Activated naive CD4-positive, alpha-beta T cell treated with anti-CD3 and anti-CD28 coated beads, Interleukin-2, amount 50 U/mL, for 24 hours (primary cell): ENCODE measurements around the gene LBHD2.
A peak's percentile ranks its signal among the peaks of the same experiment; 100 is the strongest.
"Not testable (repeated sequence)": the region's sequence is repeated elsewhere in the genome, so short reads cannot be mapped to it uniquely, and the experiment has no call there.

Source experiments
- H3K27ac Mint-ChIP-seq: one replicate; pipeline ENCODE4 v1.8.0; 2021; ENCODE audit warnings: mild to moderate bottlenecking, mixed read lengths
- H3K27me3 Mint-ChIP-seq: one replicate; pipeline ENCODE4 v1.8.0; 2021; ENCODE audit warnings: mixed read lengths
- H3K36me3 Mint-ChIP-seq: one replicate; pipeline ENCODE4 v1.8.0; 2021; ENCODE audit warnings: mixed read lengths
- H3K4me1 Mint-ChIP-seq: one replicate; pipeline ENCODE4 v1.8.0; 2021; ENCODE audit warnings: mixed read lengths
- H3K4me3 Mint-ChIP-seq: one replicate; pipeline ENCODE4 v1.8.0; 2021; ENCODE audit warnings: mild to moderate bottlenecking, mixed read lengths
- H3K9me3 Mint-ChIP-seq: one replicate; pipeline ENCODE4 v1.8.0; 2021; ENCODE audit warnings: mixed read lengths

LBHD2 gene

GRCh38 chr14:103105580-103106150 lies 21.7 kb downstream of the LBHD2 start:
- peaks cover 5% of the 10 kb centered on the region for H3K4me1 Mint-ChIP-seq
- no peak overlapping the region for H3K27ac Mint-ChIP-seq
- no peak overlapping the region for H3K4me3 Mint-ChIP-seq
- peaks cover 18% of the 10 kb centered on the region for H3K27me3 Mint-ChIP-seq
- H3K36me3 Mint-ChIP-seq = no peaks in the 10 kb centered on the region
- H3K9me3 Mint-ChIP-seq = no peaks in the 10 kb centered on the region

- Mint-ChIP-seq H3K9me3 (no peaks in the 10 kb centered on the region), H3K36me3 (no peaks in the 10 kb centered on the region), H3K4me1 (peaks cover 5% of the 10 kb centered on the region), H3K27ac (no peak overlapping the region), H3K27me3 (peaks cover 14% of the 10 kb centered on the region), H3K4me3 (no peak overlapping the region)
Measured at GRCh38 chr14:103107455-103107854, 23.4 kb downstream of the LBHD2 start.

- peaks cover 5% of the 10 kb centered on the region for H3K4me1 Mint-ChIP-seq
- no peaks in the 10 kb centered on the region for H3K36me3 Mint-ChIP-seq
- H3K27me3 Mint-ChIP-seq = peaks cover 14% of the 10 kb centered on the region
- H3K27ac Mint-ChIP-seq = no peak overlapping the region
- H3K9me3 Mint-ChIP-seq = no peaks in the 10 kb centered on the region
- H3K4me3 Mint-ChIP-seq = no peak overlapping the region
Measured at GRCh38 chr14:103107941-103108748, 24.1 kb downstream of the LBHD2 start.

DNA sequence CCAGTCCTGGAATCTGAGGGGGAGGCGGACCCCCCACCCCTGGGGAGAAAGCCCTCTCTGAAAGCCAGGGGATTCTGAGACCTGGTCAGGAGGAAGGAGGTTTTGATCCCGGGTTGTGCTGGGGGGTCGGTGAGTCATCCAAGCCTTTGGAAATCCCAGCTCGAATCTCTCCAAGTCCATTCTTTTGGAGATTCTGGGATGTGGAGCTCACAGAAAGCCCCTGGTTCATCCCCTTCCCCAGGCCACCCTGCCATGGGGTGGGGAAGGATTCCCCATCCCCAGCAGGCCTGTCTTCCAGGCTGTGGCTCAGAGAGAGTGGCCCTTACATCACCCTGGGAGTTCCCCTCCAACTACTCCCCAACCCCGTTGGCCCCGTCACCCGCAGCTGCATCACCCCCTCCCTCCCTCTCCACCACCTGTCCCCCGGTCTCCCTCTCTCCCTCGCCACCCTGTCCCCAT lies 24.8 kb downstream of the LBHD2 start:
- Mint-ChIP-seq H3K27me3 (peaks cover 10% of the 10 kb centered on the region), H3K4me3 (no peak overlapping the region), H3K4me1 (peaks cover 5% of the 10 kb centered on the region), H3K36me3 (no peaks in the 10 kb centered on the region), H3K9me3 (no peaks in the 10 kb centered on the region), H3K27ac (no peak overlapping the region)

DNA sequence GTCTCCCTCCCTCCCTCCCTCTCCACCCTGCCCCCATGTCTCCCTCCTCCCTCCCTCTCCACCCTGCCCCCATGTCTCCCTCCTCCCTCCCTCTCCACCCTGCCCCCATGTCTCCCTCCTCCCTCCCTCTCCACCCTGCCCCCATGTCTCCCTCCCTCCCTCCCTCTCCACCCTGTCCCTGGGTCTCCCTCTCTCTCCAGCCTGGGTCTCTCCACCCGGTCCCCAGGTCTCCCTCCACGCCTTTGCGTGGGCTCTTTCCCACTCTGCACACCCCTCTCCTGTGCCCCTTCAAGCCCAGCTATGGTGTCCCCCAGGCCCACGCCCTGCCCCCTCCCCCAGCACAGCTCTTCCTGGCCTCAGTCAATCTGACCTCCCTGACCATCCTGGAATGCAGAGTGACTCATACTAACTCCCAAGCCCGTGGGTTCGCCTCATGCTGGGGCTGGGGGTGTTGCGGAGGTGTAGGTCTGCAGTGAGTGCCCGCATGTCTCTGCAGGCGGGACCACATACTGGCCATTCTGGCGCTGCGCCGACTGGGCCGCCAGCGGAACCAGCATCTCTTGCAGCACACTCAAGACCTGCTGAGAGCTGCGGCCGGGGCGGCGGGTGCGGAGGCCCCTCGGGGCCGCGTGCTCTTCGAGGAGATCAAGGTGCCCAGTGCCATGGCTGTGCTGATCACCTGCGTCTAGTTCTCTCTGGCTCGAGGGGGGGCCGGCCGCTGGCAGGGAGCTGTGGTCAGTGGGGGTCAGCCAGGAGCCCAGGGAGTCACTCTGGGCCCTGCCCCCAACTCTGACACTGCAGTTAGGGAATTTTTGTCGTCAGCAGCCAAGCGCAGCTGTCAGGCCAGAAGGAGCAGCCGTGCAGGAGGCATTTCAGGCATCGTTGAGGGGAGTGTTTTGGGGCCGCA lies 25.8 kb downstream of the LBHD2 start:
- H3K36me3 Mint-ChIP-seq = no peaks in the 10 kb centered on the region
- H3K4me1 Mint-ChIP-seq = peaks cover 6% of the 10 kb centered on the region
- no peaks in the 10 kb centered on the region for H3K9me3 Mint-ChIP-seq
- H3K27ac Mint-ChIP-seq = no peak overlapping the region
- no peak overlapping the region for H3K4me3 Mint-ChIP-seq
- H3K27me3 Mint-ChIP-seq = peaks cover 10% of the 10 kb centered on the region

GRCh38 chr14:103110681-103111231 lies 26.7 kb downstream of the LBHD2 start:
- Mint-ChIP-seq H3K4me3 (no peak overlapping the region), H3K27me3 (peaks cover 4% of the 10 kb centered on the region), H3K36me3 (no peaks in the 10 kb centered on the region), H3K27ac (no peak overlapping the region), H3K4me1 (peaks cover 5% of the 10 kb centered on the region), H3K9me3 (no peaks in the 10 kb centered on the region)

DNA sequence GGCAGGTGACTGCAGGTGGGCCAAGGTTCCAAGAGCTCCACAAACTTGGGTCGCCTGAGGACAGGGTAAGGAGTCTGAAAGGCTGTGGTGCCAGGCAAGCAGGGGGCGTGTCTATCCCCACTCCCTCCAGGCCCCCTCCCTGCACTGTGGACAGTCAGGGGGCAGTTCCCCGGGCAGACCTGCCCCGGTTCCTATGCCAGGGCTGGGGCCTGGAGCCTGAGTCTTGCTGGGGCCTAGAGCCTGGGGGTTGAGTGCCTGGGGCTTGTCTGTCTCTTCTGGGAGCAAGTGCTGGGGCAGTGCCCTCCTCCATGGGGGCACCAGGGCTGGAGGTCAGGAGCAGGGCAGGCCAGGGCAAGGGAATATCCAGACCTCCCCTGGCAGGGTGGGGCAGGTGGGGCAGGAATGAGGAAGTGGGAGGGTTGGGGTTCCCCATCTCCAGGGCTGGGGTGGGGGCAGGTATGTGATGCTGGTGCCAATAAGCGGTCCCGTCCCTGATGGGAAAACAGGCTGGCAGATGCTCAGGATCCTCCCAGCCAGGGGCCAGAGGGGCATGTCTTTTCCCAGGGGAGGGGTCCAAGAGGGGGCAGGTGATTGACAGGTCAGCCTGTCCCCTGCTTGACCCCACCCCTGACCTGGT lies 27.3 kb downstream of the LBHD2 start:
- peaks cover 4% of the 10 kb centered on the region for H3K27me3 Mint-ChIP-seq
- H3K27ac Mint-ChIP-seq = no peak overlapping the region
- H3K9me3 Mint-ChIP-seq = no peaks in the 10 kb centered on the region
- peaks cover 8% of the 10 kb centered on the region for H3K4me1 Mint-ChIP-seq
- H3K4me3 Mint-ChIP-seq = no peak overlapping the region
- H3K36me3 Mint-ChIP-seq = no peaks in the 10 kb centered on the region

DNA sequence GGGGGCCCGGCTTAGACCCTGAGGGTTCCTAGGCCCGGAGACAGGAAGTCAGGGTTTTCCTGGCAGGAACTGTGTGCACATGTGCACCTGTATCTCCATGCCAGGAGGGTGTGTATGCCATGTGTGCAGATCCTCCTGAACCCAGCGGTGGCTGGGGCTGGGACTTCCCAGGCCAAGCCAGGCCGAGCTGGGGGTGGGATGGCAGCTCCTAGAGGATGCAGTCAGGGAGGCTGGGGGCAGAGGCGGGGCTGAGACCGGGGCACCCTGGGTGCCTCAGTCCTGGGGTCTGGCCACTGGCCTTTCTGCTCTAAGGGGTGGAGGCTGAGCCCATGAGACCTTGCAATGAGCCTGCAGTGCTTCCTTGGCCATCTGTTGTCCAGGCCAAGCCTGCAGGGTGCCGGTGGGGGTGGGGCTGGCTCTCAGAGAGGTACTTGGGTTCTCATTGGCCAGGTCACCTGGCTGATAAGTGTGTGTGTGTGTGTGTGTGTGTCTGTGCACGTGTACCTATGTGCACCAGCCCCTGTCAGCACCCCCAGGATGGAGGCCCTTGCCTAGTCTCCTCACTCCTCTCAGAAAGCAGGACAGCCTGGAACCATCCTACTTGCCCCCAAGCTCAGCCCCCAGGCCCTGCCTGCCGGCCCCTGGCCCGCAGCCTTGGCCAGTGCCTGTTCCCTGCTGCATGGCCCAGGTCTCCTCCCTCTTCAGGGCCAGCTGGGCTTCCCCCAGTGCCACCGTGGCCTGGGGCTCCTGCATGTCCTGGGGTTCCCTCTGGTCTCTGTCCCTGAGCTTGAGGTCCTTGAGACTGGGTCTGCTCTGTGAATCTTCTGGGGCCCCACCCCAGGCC lies 28.6 kb downstream of the LBHD2 start:
- Mint-ChIP-seq H3K27me3 (peaks cover 4% of the 10 kb centered on the region), H3K9me3 (no peaks in the 10 kb centered on the region), H3K27ac (no peak overlapping the region), H3K4me1 (peaks cover 8% of the 10 kb centered on the region), H3K36me3 (no peaks in the 10 kb centered on the region), H3K4me3 (no peak overlapping the region)

- no peaks in the 10 kb centered on the region for H3K36me3 Mint-ChIP-seq
- H3K27ac Mint-ChIP-seq = no peak overlapping the region
- no peak overlapping the region for H3K4me3 Mint-ChIP-seq
- no peaks in the 10 kb centered on the region for H3K9me3 Mint-ChIP-seq
- peaks cover 4% of the 10 kb centered on the region for H3K27me3 Mint-ChIP-seq
- peaks cover 8% of the 10 kb centered on the region for H3K4me1 Mint-ChIP-seq
Measured at GRCh38 chr14:103113303-103113702, 29.3 kb downstream of the LBHD2 start.

DNA sequence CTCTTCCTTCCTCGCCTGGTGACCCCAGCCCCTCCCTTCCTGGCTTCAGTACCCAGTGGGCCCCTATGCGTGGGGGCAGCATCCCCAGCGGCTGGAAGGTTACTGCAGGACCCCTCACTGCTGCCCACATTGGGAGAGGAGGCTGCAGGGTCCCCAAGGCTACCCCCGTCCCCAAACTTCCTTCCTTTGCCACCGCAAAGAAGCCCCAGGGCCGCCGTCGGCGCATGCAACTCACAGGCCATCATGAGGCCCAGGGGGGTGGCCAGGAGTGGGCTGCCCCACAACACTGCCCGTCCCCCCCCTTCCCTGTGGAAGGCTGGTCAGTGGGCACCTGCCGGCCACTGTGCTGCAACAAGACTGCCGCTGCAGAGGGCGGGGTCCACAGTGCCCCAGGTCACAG lies 29.8 kb downstream of the LBHD2 start:
- Mint-ChIP-seq H3K4me3 (no peak overlapping the region), H3K27me3 (peaks cover 4% of the 10 kb centered on the region), H3K27ac (no peak overlapping the region), H3K9me3 (no peaks in the 10 kb centered on the region), H3K36me3 (no peaks in the 10 kb centered on the region), H3K4me1 (peaks cover 8% of the 10 kb centered on the region)

GRCh38 chr14:103115086-103115679 lies 31.2 kb downstream of the LBHD2 start:
- peak overlapping the region; percentile 24 for H3K4me3 Mint-ChIP-seq
- H3K9me3 Mint-ChIP-seq, H3K4me1 Mint-ChIP-seq, H3K27me3 Mint-ChIP-seq, H3K27ac Mint-ChIP-seq, H3K36me3 Mint-ChIP-seq: not testable (repeated sequence)

DNA sequence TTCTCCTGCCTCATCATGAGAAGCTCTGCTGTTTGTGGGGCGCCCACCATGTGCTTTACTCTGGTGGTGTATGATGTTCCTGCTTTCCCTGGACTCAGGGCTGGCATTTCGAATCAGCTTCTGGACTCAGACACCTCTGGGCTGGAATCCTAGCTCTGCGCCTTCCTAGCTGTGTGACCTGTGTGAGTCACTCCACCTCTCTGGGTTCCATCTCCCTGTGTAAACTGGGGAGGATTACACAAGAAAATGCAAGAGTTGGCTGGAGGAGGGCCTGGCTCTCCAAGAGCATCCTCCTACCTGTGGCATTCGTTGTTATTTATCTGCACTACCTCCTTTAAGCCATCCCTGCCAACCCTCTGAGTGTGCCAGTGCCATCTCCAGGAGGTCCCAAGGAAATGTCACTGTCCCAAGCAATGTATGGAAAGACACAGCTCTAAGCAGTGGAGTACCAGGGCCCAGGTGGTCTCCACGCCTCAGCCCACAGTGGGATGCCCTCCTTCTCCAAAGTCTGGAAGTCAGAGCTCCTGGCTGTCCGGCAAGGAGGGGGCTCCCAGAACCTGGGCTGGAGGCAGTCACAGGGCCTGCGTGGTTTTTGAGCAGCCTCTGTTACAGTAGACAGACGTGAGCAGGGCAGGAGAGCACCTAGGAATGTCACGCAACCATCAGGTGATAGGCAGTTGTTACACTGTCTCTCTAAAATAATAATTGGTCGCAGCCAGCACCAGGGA lies 32.0 kb downstream of the LBHD2 start:
- Mint-ChIP-seq H3K4me3 (no peak overlapping the region), H3K27me3 (peaks cover 5% of the 10 kb centered on the region), H3K4me1 (peaks cover 8% of the 10 kb centered on the region), H3K27ac (no peak overlapping the region), H3K36me3 (no peaks in the 10 kb centered on the region), H3K9me3 (no peaks in the 10 kb centered on the region)

- Mint-ChIP-seq H3K4me1 (peaks cover 8% of the 10 kb centered on the region), H3K9me3 (no peaks in the 10 kb centered on the region), H3K36me3 (no peaks in the 10 kb centered on the region), H3K4me3 (no peak overlapping the region), H3K27me3 (peaks cover 7% of the 10 kb centered on the region), H3K27ac (no peak overlapping the region)
Measured at GRCh38 chr14:103116636-103117035, 32.6 kb downstream of the LBHD2 start.

DNA sequence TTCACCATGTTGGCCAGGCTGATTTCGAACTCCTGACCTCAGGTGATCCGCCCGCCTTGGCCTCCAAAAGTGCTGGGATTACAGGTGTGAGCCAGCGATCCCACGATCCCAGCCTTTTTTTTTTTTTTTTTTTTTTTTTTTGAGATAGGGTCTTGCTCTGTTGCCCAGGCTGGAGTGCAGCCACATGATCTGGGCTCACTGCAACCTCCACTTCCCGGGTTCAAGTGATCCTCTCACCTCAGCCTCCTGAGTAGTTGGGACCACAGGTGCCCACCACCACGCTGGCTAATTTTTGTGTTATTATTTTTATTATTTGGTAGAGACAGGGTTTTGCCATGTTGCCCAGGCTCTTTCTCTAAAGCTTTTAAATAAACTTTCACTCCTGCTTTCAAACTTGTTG lies 33.5 kb downstream of the LBHD2 start:
- not testable (repeated sequence) for H3K27ac Mint-ChIP-seq, H3K36me3 Mint-ChIP-seq

More for the DNA sequence above, 33.5 kb downstream of the LBHD2 start:
- H3K4me3 Mint-ChIP-seq, H3K27me3 Mint-ChIP-seq, H3K4me1 Mint-ChIP-seq, H3K9me3 Mint-ChIP-seq: not testable (repeated sequence)
